ENCODE data around the gene ZSCAN31.

DNA sequence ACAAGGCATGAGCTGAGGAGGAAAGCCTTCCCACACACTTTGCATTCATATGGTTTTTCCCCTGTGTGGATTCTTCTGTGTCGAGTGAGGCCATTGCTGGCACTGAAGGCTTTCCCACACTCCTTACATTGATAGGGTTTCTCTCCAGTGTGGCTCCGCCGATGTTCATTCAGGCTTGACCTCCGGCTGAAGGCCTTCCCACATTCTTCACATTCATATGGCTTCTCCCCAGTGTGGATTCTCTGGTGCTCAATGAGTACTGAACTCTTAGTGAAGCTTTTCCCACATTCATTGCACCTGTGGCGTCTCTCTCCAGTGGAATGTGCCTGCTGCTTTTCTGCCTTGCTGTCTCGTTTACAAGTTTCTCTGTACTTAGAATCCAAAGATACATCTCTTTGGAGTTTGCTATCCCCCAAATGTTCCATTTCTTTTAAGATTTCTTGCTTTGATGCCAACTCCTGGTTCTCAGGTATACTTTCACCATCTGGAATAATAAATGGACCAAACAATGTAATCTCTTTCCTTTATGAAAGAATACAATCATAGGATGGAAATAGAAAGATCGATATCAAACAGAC, 9.5 kb downstream of the ZSCAN31 start:
- no peak for TF ChIP-seq POLR2A (IDR thresholded peaks at IDR 0.05)
- TF ChIP-seq, protein P1, sequence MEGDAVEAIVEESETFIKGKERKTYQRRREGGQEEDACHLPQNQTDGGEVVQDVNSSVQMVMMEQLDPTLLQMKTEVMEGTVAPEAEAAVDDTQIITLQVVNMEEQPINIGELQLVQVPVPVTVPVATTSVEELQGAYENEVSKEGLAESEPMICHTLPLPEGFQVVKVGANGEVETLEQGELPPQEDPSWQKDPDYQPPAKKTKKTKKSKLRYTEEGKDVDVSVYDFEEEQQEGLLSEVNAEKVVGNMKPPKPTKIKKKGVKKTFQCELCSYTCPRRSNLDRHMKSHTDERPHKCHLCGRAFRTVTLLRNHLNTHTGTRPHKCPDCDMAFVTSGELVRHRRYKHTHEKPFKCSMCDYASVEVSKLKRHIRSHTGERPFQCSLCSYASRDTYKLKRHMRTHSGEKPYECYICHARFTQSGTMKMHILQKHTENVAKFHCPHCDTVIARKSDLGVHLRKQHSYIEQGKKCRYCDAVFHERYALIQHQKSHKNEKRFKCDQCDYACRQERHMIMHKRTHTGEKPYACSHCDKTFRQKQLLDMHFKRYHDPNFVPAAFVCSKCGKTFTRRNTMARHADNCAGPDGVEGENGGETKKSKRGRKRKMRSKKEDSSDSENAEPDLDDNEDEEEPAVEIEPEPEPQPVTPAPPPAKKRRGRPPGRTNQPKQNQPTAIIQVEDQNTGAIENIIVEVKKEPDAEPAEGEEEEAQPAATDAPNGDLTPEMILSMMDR (IDR thresholded peaks at IDR 0.05): no peak
